ENCODE data around the gene SMKR1.

Gene SMKR1

GRCh38 chr7:129501760-129502707, at the start of gene SMKR1:
SMKR1 (plus strand) TSS chr7:129502531; CDS start chr7:129502825, 294 bp downstream.
- no peaks in the 10 kb centered on the region for H3K36me3 ChIP-seq (ENCODE audit: control insufficient read depth, insufficient read depth, low read length)
- H3K9me3 ChIP-seq (ENCODE audit: control insufficient read depth, low read length), result no peaks in the 10 kb centered on the region
- peak within 1 kb of the TSS; percentile 31 for H3K4me3 ChIP-seq (ENCODE audit: low read length)
- peak within 1 kb of the TSS; percentile 53 for H3K9ac ChIP-seq (ENCODE audit: low read length)
- peaks cover 10% of the 10 kb centered on the region for H3K4me1 ChIP-seq (ENCODE audit: control insufficient read depth, insufficient read depth, low read length)
- H3K27me3 ChIP-seq (ENCODE audit: control insufficient read depth, insufficient read depth, low read length), result peaks cover 8% of the 10 kb centered on the region

- Histone ChIP-seq H3K36me3 (ENCODE audit: control insufficient read depth, insufficient read depth, low read length) (no peaks in the 10 kb centered on the region), H3K4me3 (ENCODE audit: low read length) (no peak overlapping the region), H3K9ac (ENCODE audit: low read length) (no peak overlapping the region), H3K4me1 (ENCODE audit: control insufficient read depth, insufficient read depth, low read length) (no peaks in the 10 kb centered on the region), H3K9me3 (ENCODE audit: control insufficient read depth, low read length) (no peaks in the 10 kb centered on the region), H3K27me3 (ENCODE audit: control insufficient read depth, insufficient read depth, low read length) (no peaks in the 10 kb centered on the region)
These were observed 49.6 kb upstream of the SMKR1 start for GRCh38 chr7:129452589-129453231.

GRCh38 chr7:129453510-129454248, 48.7 kb upstream of the SMKR1 start:
- Histone ChIP-seq H3K36me3 (ENCODE audit: control insufficient read depth, insufficient read depth, low read length) (no peaks in the 10 kb centered on the region), H3K27me3 (ENCODE audit: control insufficient read depth, insufficient read depth, low read length) (no peaks in the 10 kb centered on the region)

DNA sequence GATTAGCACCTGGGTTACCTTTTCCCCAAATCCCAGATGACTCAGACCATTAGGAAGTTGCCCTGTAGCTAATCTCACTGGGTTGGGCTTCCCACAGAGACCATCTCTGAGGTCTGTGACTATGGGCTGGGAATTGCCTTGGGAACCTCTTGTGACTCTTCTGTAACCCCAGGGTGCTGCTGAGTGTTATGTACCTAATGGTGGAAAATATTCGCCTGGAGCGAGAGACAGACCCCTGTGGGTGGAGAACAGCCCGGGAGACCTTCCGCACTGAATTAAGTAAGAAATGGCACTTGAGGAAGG, 48.1 kb upstream of the SMKR1 start:
- H3K9me3 ChIP-seq (ENCODE audit: control insufficient read depth, low read length), result no peaks in the 10 kb centered on the region
- H3K4me1 ChIP-seq (ENCODE audit: control insufficient read depth, insufficient read depth, low read length), result no peaks in the 10 kb centered on the region
- H3K27me3 ChIP-seq (ENCODE audit: control insufficient read depth, insufficient read depth, low read length), result no peaks in the 10 kb centered on the region
- H3K36me3 ChIP-seq (ENCODE audit: control insufficient read depth, insufficient read depth, low read length), result no peaks in the 10 kb centered on the region
- H3K9ac ChIP-seq (ENCODE audit: low read length), result no peak overlapping the region
- H3K4me3 ChIP-seq (ENCODE audit: low read length), result no peak overlapping the region

More at GRCh38 chr7:129453510-129454248, 48.7 kb upstream of the SMKR1 start:
- no peaks in the 10 kb centered on the region for H3K9me3 ChIP-seq (ENCODE audit: control insufficient read depth, low read length)
- no peaks in the 10 kb centered on the region for H3K4me1 ChIP-seq (ENCODE audit: control insufficient read depth, insufficient read depth, low read length)
- H3K4me3 ChIP-seq (ENCODE audit: low read length), result no peak overlapping the region
- no peak overlapping the region for H3K9ac ChIP-seq (ENCODE audit: low read length)

DNA sequence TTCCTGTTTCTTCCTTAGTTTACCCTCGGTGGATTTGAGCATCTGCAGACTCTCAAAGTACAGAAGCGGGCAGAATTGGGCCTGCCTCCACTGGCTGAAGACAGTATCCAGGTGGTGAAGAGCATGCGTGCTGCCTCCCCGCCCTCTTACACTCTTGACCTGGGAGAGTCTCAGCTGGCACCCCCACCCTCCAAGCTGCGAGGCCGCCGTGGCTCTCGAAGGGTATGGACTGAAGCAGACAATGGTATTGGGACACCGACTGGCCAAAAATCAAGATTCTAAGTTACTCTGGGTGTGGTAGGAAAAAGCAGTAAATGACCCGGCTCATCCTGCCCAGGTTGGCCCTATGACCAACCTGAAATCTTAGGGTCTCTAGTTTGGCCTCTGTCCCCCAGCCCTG, 45.9 kb upstream of the SMKR1 start:
- H3K9ac ChIP-seq (ENCODE audit: low read length), result no peak overlapping the region

GRCh38 chr7:129457101-129457500, 45.2 kb upstream of the SMKR1 start:
- H3K4me3 ChIP-seq (ENCODE audit: low read length), result no peak overlapping the region
- H3K9ac ChIP-seq (ENCODE audit: low read length), result no peak overlapping the region
- no peaks in the 10 kb centered on the region for H3K9me3 ChIP-seq (ENCODE audit: control insufficient read depth, low read length)
- H3K36me3 ChIP-seq (ENCODE audit: control insufficient read depth, insufficient read depth, low read length), result no peaks in the 10 kb centered on the region
- H3K4me1 ChIP-seq (ENCODE audit: control insufficient read depth, insufficient read depth, low read length), result no peaks in the 10 kb centered on the region
- no peaks in the 10 kb centered on the region for H3K27me3 ChIP-seq (ENCODE audit: control insufficient read depth, insufficient read depth, low read length)

More for the DNA sequence above, 45.9 kb upstream of the SMKR1 start:
- Histone ChIP-seq H3K9me3 (ENCODE audit: control insufficient read depth, low read length) (no peaks in the 10 kb centered on the region), H3K36me3 (ENCODE audit: control insufficient read depth, insufficient read depth, low read length) (no peaks in the 10 kb centered on the region), H3K4me3 (ENCODE audit: low read length) (no peak overlapping the region), H3K27me3 (ENCODE audit: control insufficient read depth, insufficient read depth, low read length) (no peaks in the 10 kb centered on the region), H3K4me1 (ENCODE audit: control insufficient read depth, insufficient read depth, low read length) (no peaks in the 10 kb centered on the region)

GRCh38 chr7:129458171-129458570, 44.2 kb upstream of the SMKR1 start:
- no peaks in the 10 kb centered on the region for H3K4me1 ChIP-seq (ENCODE audit: control insufficient read depth, insufficient read depth, low read length)
- H3K27me3 ChIP-seq (ENCODE audit: control insufficient read depth, insufficient read depth, low read length), result no peaks in the 10 kb centered on the region
- H3K9me3 ChIP-seq (ENCODE audit: control insufficient read depth, low read length), result no peaks in the 10 kb centered on the region
- no peak overlapping the region for H3K9ac ChIP-seq (ENCODE audit: low read length)
- H3K4me3 ChIP-seq (ENCODE audit: low read length), result no peak overlapping the region
- no peaks in the 10 kb centered on the region for H3K36me3 ChIP-seq (ENCODE audit: control insufficient read depth, insufficient read depth, low read length)

- no peak overlapping the region for H3K9ac ChIP-seq (ENCODE audit: low read length)
- no peaks in the 10 kb centered on the region for H3K27me3 ChIP-seq (ENCODE audit: control insufficient read depth, insufficient read depth, low read length)
- no peaks in the 10 kb centered on the region for H3K4me1 ChIP-seq (ENCODE audit: control insufficient read depth, insufficient read depth, low read length)
- no peaks in the 10 kb centered on the region for H3K36me3 ChIP-seq (ENCODE audit: control insufficient read depth, insufficient read depth, low read length)
- no peaks in the 10 kb centered on the region for H3K9me3 ChIP-seq (ENCODE audit: control insufficient read depth, low read length)
- H3K4me3 ChIP-seq (ENCODE audit: low read length), result no peak overlapping the region
These were observed 40.5 kb upstream of the SMKR1 start for GRCh38 chr7:129461809-129462208.

- no peak overlapping the region for H3K9ac ChIP-seq (ENCODE audit: low read length)
These were observed 39.9 kb upstream of the SMKR1 start for GRCh38 chr7:129462420-129462819.

DNA sequence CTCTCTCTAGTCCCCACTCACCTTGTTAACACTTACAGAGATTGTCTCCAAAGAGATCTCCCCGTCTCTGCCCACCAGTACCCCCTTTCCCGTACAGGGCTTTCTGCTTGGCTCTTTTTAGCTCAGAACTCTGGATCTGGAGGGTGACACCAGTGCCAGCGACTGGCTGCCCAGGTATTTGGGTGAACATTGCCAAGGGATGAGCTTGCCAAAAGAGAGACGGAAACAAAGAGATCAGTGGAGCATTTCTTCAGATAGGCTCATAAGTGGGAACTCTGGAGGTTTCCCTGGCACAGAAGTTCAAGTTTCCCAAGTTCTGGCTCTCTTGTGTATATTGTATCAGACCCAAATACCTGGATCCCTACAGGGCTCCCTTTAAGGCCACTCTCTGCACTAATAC, 38.1 kb upstream of the SMKR1 start:
- no peaks in the 10 kb centered on the region for H3K9me3 ChIP-seq (ENCODE audit: control insufficient read depth, low read length)
- no peak overlapping the region for H3K9ac ChIP-seq (ENCODE audit: low read length)
- H3K4me3 ChIP-seq (ENCODE audit: low read length), result no peak overlapping the region
- no peaks in the 10 kb centered on the region for H3K4me1 ChIP-seq (ENCODE audit: control insufficient read depth, insufficient read depth, low read length)
- no peaks in the 10 kb centered on the region for H3K27me3 ChIP-seq (ENCODE audit: control insufficient read depth, insufficient read depth, low read length)
- H3K36me3 ChIP-seq (ENCODE audit: control insufficient read depth, insufficient read depth, low read length), result no peaks in the 10 kb centered on the region

More at GRCh38 chr7:129462420-129462819, 39.9 kb upstream of the SMKR1 start:
- Histone ChIP-seq H3K4me1 (ENCODE audit: control insufficient read depth, insufficient read depth, low read length) (no peaks in the 10 kb centered on the region), H3K9me3 (ENCODE audit: control insufficient read depth, low read length) (no peaks in the 10 kb centered on the region), H3K36me3 (ENCODE audit: control insufficient read depth, insufficient read depth, low read length) (no peaks in the 10 kb centered on the region), H3K27me3 (ENCODE audit: control insufficient read depth, insufficient read depth, low read length) (no peaks in the 10 kb centered on the region), H3K4me3 (ENCODE audit: low read length) (no peak overlapping the region)

DNA sequence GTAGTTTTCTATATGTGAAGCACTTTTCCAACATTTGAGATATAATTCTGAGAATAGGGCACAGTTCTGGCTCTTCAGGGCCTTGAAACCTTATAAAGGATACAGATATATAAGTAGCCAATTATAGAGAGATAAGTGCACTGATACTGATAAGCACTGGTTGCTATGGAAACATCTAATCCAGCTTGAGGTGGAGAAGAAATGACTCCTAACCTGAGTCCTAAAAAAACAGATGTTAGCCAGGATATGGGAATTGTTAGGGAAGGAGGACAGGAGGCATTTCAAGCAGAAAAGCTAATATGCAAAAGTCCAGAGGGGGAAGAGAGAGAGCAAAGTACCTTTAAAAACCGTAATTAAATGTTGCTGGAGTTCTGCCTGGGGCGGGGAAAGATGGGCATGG, 37.3 kb upstream of the SMKR1 start:
- no peak overlapping the region for H3K4me3 ChIP-seq (ENCODE audit: low read length)
- H3K36me3 ChIP-seq (ENCODE audit: control insufficient read depth, insufficient read depth, low read length), result no peaks in the 10 kb centered on the region
- H3K27me3 ChIP-seq (ENCODE audit: control insufficient read depth, insufficient read depth, low read length), result no peaks in the 10 kb centered on the region
- no peaks in the 10 kb centered on the region for H3K4me1 ChIP-seq (ENCODE audit: control insufficient read depth, insufficient read depth, low read length)
- H3K9ac ChIP-seq (ENCODE audit: low read length), result no peak overlapping the region
- no peaks in the 10 kb centered on the region for H3K9me3 ChIP-seq (ENCODE audit: control insufficient read depth, low read length)

GRCh38 chr7:129466796-129467195, 35.5 kb upstream of the SMKR1 start:
- Histone ChIP-seq H3K9me3 (ENCODE audit: control insufficient read depth, low read length) (no peaks in the 10 kb centered on the region), H3K27me3 (ENCODE audit: control insufficient read depth, insufficient read depth, low read length) (no peaks in the 10 kb centered on the region), H3K9ac (ENCODE audit: low read length) (no peak overlapping the region), H3K4me1 (ENCODE audit: control insufficient read depth, insufficient read depth, low read length) (no peaks in the 10 kb centered on the region), H3K36me3 (ENCODE audit: control insufficient read depth, insufficient read depth, low read length) (no peaks in the 10 kb centered on the region), H3K4me3 (ENCODE audit: low read length) (no peak overlapping the region)

Data from mucosa of stomach (tissue), 1 donor.